ENCODE data around the gene ZBTB20.

The ZBTB20 gene

DNA sequence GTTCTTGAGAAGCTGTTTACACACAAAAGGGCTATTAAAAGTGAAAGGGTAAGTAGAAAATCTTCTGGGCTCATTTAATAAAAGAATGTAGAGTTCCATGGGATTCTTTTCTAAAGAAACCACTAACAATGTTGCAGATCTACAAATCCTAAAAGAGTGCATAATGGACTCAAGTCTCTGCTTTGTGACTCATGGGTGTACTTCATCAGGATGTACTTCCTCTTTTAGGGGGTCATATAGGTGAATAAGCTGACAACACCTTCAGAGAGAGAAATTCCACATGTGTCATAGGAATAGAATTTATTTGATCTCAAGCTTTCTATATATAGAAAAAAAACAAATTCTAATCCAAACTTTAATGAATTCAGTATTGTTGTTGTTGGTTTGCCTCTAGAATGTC, 497.8 kb downstream of the ZBTB20 start:
- TF ChIP-seq, protein P1, sequence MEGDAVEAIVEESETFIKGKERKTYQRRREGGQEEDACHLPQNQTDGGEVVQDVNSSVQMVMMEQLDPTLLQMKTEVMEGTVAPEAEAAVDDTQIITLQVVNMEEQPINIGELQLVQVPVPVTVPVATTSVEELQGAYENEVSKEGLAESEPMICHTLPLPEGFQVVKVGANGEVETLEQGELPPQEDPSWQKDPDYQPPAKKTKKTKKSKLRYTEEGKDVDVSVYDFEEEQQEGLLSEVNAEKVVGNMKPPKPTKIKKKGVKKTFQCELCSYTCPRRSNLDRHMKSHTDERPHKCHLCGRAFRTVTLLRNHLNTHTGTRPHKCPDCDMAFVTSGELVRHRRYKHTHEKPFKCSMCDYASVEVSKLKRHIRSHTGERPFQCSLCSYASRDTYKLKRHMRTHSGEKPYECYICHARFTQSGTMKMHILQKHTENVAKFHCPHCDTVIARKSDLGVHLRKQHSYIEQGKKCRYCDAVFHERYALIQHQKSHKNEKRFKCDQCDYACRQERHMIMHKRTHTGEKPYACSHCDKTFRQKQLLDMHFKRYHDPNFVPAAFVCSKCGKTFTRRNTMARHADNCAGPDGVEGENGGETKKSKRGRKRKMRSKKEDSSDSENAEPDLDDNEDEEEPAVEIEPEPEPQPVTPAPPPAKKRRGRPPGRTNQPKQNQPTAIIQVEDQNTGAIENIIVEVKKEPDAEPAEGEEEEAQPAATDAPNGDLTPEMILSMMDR (IDR thresholded peaks at IDR 0.05; ENCODE audit: insufficient read depth, low read length, poor library complexity, severe bottlenecking), result no peak
- no peak for TF ChIP-seq EZH2phosphoT487 (conservative IDR thresholded peaks at IDR 0.05; ENCODE audit: low read length)
- 0 out of 2 replicates have a peak, but pooled peaks cover 2% of the 10 kb centered on the region for H4K20me1 ChIP-seq (ENCODE audit: low read depth, low read length)
- no peak overlapping the region for H3K4me3 ChIP-seq (ENCODE audit: insufficient read depth, low read length, poor library complexity, severe bottlenecking)
- no peaks in the 10 kb centered on the region for H3K9me3 ChIP-seq (ENCODE audit: insufficient read depth, low read length)
- H3K36me3 ChIP-seq (ENCODE audit: low read length), result no peaks in the 10 kb centered on the region
- no peak overlapping the region for H3K27ac ChIP-seq (ENCODE audit: low read depth, low read length)
- H3K4me2 ChIP-seq (ENCODE audit: low read depth, low read length, poor library complexity, severe bottlenecking), result no peak overlapping the region
- no peaks in the 10 kb centered on the region for H3K27me3 ChIP-seq (ENCODE audit: low read length)
- H3F3A ChIP-seq (ENCODE audit: insufficient read depth), result no peaks in the 10 kb centered on the region
- no peak overlapping the region for H3K9ac ChIP-seq (ENCODE audit: low read length)
- H2AFZ ChIP-seq (ENCODE audit: low read depth, low read length, severe bottlenecking), result no peak overlapping the region
- no peaks in the 10 kb centered on the region for H3K79me2 ChIP-seq (ENCODE audit: insufficient read depth, low read length)
- no peaks in the 10 kb centered on the region for H3K9me2 ChIP-seq (replicated peaks; ENCODE audit: insufficient read depth, low read length)

DNA sequence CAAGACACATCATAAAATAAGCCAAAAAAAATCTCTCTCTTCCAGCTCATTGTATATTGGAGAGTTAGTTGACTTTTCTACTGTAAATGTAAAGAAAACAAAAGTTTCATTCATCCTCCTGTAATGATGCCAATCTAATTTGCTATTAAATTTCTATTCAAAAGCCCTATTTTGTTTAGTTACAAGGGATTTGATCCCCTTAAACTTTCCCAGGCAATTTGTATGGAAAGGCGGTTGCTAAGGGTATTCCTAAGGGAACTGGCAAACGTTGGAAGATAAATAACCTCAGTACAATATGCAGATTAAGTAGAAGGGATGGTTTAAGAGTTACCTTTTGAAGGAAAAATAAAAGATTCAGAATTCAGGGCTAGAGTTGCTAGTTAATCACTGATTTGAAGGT, 500.6 kb downstream of the ZBTB20 start:
- Histone ChIP-seq H3K36me3 (ENCODE audit: low read length) (no peaks in the 10 kb centered on the region), H3K9me3 (ENCODE audit: insufficient read depth, low read length) (no peaks in the 10 kb centered on the region), H3F3A (ENCODE audit: insufficient read depth) (no peaks in the 10 kb centered on the region), H3K9me2 (replicated peaks; ENCODE audit: insufficient read depth, low read length) (no peaks in the 10 kb centered on the region), H3K4me3 (ENCODE audit: insufficient read depth, low read length, poor library complexity, severe bottlenecking) (no peak overlapping the region), H3K27ac (ENCODE audit: low read depth, low read length) (no peak overlapping the region), H3K4me2 (ENCODE audit: low read depth, low read length, poor library complexity, severe bottlenecking) (no peak overlapping the region), H2AFZ (ENCODE audit: low read depth, low read length, severe bottlenecking) (no peak overlapping the region), H3K27me3 (ENCODE audit: low read length) (no peaks in the 10 kb centered on the region), H3K9ac (ENCODE audit: low read length) (no peak overlapping the region), H4K20me1 (ENCODE audit: low read depth, low read length) (no peaks in the 10 kb centered on the region), H3K79me2 (ENCODE audit: insufficient read depth, low read length) (no peaks in the 10 kb centered on the region)
- TF ChIP-seq, protein P1 (IDR thresholded peaks at IDR 0.05; ENCODE audit: insufficient read depth, low read length, poor library complexity, severe bottlenecking), result no peak
- TF ChIP-seq EZH2phosphoT487 (conservative IDR thresholded peaks at IDR 0.05; ENCODE audit: low read length), result no peak

DNA sequence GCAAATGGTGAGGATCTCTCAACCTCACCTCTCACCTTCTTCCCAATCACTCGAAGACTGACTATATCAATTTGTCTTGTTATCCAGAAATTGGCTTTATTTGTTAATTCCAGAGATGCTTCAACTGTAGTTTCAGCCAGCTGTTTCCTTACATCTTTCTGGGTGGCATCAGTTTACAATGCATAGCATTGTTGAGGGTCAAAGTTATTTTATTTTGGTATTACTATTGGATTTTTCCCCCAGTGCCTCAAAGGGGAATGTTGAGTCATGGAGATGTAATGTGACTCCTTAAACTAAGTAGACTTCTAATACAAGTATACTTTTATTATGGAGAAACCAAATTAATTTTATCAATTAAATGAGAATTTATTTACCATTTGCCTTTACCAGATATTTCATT, 501.7 kb downstream of the ZBTB20 start:
- no peaks in the 10 kb centered on the region for H4K20me1 ChIP-seq (ENCODE audit: low read depth, low read length)
- no peaks in the 10 kb centered on the region for H3K9me2 ChIP-seq (replicated peaks; ENCODE audit: insufficient read depth, low read length)
- no peak overlapping the region for H2AFZ ChIP-seq (ENCODE audit: low read depth, low read length, severe bottlenecking)
- TF ChIP-seq, protein P1 (IDR thresholded peaks at IDR 0.05; ENCODE audit: insufficient read depth, low read length, poor library complexity, severe bottlenecking), result no peak
- no peak for TF ChIP-seq EZH2phosphoT487 (conservative IDR thresholded peaks at IDR 0.05; ENCODE audit: low read length)
- H3K4me2 ChIP-seq (ENCODE audit: low read depth, low read length, poor library complexity, severe bottlenecking), result no peak overlapping the region
- H3K36me3 ChIP-seq (ENCODE audit: low read length), result no peaks in the 10 kb centered on the region
- H3K27ac ChIP-seq (ENCODE audit: low read depth, low read length), result no peak overlapping the region
- no peaks in the 10 kb centered on the region for H3K9me3 ChIP-seq (ENCODE audit: insufficient read depth, low read length)
- H3F3A ChIP-seq (ENCODE audit: insufficient read depth), result no peaks in the 10 kb centered on the region
- H3K27me3 ChIP-seq (ENCODE audit: low read length), result no peaks in the 10 kb centered on the region
- H3K79me2 ChIP-seq (ENCODE audit: insufficient read depth, low read length), result no peaks in the 10 kb centered on the region
- no peak overlapping the region for H3K9ac ChIP-seq (ENCODE audit: low read length)
- no peak overlapping the region for H3K4me3 ChIP-seq (ENCODE audit: insufficient read depth, low read length, poor library complexity, severe bottlenecking)

All from SU-DHL-6 (cell line).